HG03565 (cell line): Measurements from ENCODE around the gene PNCK.

Experiments used
- ATAC-seq: cut with Tn5 transposase; IDR thresholded peaks from one replicate; pipeline ENCODE4 v1.9.1; 2021; ENCODE audit warnings: mild to moderate bottlenecking, moderate library complexity; ENCODE audit not compliant: unreplicated experiment

Gene PNCK

GRCh38 chrX:153631907-153632594 is 41.6 kb downstream of the PNCK start:
- ATAC-seq: no peak

DNA sequence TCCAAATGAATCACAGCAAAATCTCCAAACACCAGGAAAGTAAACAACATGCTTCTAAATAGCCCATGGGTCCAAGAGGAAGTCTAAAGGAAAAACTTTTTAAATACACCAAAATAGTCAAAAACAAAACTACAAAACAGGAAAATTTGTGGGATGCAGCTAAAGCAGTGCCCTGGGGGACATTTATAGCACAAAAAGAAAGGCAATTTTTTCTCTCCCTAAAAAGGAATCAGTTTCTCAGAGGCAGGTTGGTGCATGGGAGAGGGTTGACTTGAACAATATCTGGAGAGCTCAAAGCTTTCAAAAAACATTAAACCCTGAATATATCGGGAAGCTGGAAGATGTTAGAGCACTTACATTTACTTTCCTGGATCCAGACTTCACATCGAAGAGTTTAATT is 42.3 kb downstream of the PNCK start:
- ATAC-seq: no peak

DNA sequence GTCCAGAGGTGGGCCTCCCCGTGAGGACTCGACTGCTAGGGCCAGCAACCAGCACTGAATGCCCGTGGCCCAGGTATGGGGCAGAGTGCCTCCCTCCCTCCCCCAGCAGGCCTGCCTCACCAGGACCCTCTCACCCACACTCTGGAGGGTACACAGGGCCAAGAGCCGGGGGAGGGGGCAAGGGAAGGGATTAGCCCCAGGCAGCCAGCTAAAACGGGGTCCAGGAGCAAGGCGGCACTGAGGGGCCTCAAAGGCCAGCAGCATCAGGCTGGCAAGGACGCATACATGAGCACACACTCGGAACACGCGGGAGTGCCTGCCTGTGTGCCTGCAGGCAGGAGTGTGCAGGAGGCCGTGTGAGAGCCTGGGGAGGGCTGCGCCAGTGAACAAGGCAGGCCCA is 44.9 kb downstream of the PNCK start:
- ATAC-seq: no peak

GRCh38 chrX:153628129-153628528 is 45.5 kb downstream of the PNCK start:
- ATAC-seq: no peak

DNA sequence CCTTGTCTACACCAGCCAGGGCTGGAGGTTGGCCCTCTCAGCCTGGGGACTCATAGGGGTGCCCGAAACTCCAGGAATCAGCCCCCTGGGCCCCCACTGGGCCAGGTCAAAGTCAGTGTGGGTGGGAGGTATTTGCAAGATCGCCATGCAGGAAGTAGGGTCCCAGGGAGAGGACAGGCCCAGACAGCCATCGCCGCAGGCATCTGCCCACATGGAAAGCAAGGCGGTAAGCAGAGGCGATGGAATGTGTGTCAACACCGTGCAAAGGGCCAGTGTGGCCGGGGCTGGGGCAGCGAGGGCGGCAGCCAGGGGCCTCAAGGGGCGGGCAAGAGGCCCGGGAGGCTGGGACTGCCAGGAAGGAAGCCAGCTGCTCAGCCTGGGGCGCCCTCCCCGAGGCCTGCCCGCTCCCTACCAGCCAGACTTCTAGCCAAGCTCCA is 45.9 kb downstream of the PNCK start:
- no peak for ATAC-seq

GRCh38 chrX:153626863-153627674 is 46.5 kb downstream of the PNCK start:
- no peak for ATAC-seq

GRCh38 chrX:153626025-153626633 is 47.5 kb downstream of the PNCK start:
- no peak for ATAC-seq

GRCh38 chrX:153625271-153626024 is 48.2 kb downstream of the PNCK start:
- ATAC-seq: no peak

- no peak for ATAC-seq
Observed at GRCh38 chrX:153624196-153625091, 49.2 kb downstream of the PNCK start.

DNA sequence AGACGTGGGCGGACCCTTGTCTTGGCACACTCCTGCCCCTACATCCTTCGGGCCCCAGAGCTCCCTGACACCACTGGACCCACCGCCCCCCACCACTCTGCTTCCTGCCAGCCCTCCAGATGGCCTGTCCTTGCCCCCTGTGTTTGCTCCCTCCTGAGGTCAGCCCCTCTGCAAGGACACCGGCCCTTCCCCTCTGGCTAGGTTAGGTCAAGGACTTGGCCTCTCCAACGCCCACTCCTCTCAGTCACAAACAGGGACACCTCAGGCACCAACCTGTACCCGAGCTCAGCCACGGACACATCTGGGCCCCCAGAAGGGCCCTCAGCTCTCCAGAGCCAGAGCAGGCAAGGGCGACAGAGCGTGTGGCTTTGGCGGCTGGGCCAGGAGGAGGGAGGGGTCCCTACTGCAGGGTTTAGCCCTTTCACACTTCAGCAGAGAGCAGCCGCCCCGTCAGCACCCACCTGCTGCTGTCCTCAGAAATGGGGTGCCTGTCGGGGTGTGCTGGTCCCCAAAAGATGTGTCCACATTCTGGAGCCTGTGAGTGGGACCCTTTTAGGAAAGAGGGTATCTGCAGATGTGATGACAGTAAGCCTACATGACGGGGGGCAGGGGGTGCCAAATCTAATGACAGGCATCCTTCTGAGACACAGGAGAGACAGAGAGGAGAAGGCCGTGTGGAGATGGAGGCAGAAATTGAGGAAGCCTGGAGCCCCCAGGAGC is 50.1 kb downstream of the PNCK start:
- ATAC-seq: no peak

DNA sequence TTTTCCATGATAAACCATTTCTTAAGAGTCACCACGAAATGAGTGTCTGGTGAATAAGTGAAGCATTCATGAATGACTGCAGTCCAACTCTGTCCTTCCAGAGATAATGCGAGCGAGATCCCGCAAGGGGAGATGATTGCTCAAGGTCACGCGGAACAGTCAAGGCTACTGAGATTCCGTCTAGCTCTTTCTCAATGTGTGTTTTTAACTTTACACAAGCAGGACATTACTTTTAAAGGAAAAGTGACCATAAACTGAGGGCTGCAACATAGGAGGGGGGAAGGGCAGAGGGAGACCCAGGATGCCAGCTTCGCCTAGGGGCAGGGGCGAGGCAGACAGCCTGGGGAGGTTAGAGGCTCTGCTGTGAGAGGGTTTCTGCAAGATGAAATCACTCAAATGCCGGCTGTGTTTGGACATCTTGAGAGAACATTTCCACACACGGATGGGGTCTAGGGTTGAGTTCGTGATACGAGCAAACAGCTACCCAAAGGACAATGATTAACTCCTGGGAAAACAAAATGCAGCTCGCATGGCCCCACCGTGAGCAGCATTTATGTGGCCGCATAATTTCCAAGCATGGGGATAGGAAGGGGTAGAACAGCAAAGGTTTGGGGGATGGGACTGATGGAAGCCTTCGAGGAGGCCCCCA is 50.8 kb downstream of the PNCK start:
- ATAC-seq: no peak

- ATAC-seq: no peak
Observed at GRCh38 chrX:153621949-153622598, 51.5 kb downstream of the PNCK start.

DNA sequence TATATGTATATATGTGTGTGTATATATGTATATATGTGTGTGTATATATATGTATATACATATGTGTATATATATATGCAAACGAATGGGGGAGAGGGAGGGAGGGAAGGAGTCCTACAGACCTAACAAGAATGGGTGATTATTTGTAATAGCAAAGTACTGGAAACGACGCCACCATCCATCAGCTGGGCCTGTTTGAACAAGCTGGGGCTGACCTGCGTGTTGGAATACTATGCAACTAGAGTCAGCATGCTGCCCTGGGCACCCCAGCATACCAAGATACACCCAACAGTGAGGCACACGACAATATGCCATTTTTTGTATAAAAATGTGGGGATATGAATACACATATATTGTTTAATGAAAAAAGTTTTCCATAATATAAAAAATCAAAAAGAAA is 53.0 kb downstream of the PNCK start:
- ATAC-seq: no peak
